Activated T-helper 2 cell treated with anti-CD3 and anti-CD28 coated beads, Interferon-gamma antibody, Interleukin-2, Interleukin-4, amounts not matched to agents 10 μg/mL and 5 μg/mL and 100 μg/mL, durations not matched to agents 14 hours and 24 hours and 36 hours (primary cell): Measurements from ENCODE around the gene TMTC3. TPM values are rescaled to one million over a fixed set of nuclear protein-coding genes. Genes with fewer than 3 reads are reported as not detected.

Source experiments
- DNase-seq: peaks from one replicate; pipeline ENCODE4 v3.0.0; 2021; ENCODE audit warnings: low spot score
- H3K27ac Mint-ChIP-seq: one replicate; pipeline ENCODE4 v1.8.0; 2021; ENCODE audit warnings: mixed read lengths
- H3K27me3 Mint-ChIP-seq: one replicate; pipeline ENCODE4 v1.8.0; 2021; ENCODE audit warnings: low read depth, mixed read lengths
- H3K36me3 Mint-ChIP-seq: one replicate; pipeline ENCODE4 v1.8.0; 2021; ENCODE audit warnings: low read depth, mixed read lengths
- H3K4me1 Mint-ChIP-seq: one replicate; pipeline ENCODE4 v1.8.0; 2021; ENCODE audit warnings: low read depth, mixed read lengths
- H3K4me3 Mint-ChIP-seq: one replicate; pipeline ENCODE4 v1.8.0; 2021; ENCODE audit warnings: low read depth, mild to moderate bottlenecking, moderate library complexity, mixed read lengths
- H3K9me3 Mint-ChIP-seq: one replicate; pipeline ENCODE4 v1.8.0; 2021; ENCODE audit warnings: mixed read lengths
- intact Hi-C: fragments of 100-400 bp; cut with micrococcal nuclease; formaldehyde crosslinking; loops from one replicate; pipeline ENCODE4 v1.15.1; 2023
- total RNA-seq: library from RNA; stranded (reverse); gene quantifications from 2 replicates; pipeline ENCODE4 v1.2.3, GENCODE V29; 2022

The TMTC3 gene
- total RNA-seq, 1 donor from 2014 or later = 7.2 TPM

DNA sequence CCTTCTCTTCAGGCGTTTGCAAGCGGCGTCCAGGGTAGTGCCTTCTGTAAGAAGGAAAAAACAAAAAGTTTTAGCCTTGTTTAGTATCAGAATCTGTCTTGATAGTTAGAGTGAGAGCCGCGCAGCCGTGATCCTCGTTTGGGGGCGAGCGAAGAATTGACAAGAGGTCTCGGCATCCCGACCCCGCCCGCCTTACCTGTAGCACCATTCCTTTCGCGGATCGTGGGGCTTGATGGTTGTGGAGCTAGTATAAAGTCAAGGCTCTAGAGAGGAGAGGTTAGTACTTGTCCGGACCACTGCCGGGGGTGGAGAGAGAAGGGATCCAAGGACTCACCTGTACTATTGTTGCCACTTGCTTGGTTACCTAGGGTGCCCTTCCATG is 494 bp downstream of the TMTC3 start:
- Mint-ChIP-seq H3K27ac (peak overlapping the region; percentile 91), H3K27me3 (no peaks in the 10 kb centered on the region), H3K4me3 (peak overlapping the region; percentile 94), H3K9me3 (no peaks in the 10 kb centered on the region), H3K4me1 (peaks cover 34% of the 10 kb centered on the region), H3K36me3 (peaks cover 30% of the 10 kb centered on the region)
- intact Hi-C loops = loop anchor here (1.0 to 10.0 kb wide), 8 partner anchors 93 to 1567 kb away; a partner anchor contains a TSS
- DNase-seq = peak; percentile 17

DNA sequence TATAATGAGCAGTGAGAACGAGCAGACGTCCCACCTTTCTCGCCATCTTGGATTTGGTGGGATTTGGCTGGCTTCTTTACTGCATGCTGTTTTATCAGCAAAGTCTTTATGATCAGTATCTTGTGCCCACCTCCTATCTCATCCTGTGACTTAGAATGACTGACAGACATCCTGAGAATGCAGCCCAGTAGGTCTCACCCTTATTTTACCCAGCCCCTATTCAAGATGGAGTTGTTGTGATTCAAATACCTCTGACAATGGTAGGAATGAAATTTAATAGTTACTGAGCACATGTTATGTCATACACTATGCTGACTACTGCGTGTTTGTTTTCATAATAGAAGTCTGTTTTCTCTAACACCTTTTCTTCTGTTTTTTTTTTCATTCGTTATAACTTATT is 1.9 kb downstream of the TMTC3 start:
- intact Hi-C loops = loop anchor here (10.0 kb wide), 1 partner anchor 871 kb away; no protein-coding TSS in a partner anchor
- Mint-ChIP-seq H3K27me3 (no peaks in the 10 kb centered on the region), H3K27ac (no peak overlapping the region), H3K36me3 (peaks cover 22% of the 10 kb centered on the region), H3K4me1 (peaks cover 35% of the 10 kb centered on the region), H3K9me3 (no peaks in the 10 kb centered on the region), H3K4me3 (no peak overlapping the region)
- DNase-seq = no peak

DNA sequence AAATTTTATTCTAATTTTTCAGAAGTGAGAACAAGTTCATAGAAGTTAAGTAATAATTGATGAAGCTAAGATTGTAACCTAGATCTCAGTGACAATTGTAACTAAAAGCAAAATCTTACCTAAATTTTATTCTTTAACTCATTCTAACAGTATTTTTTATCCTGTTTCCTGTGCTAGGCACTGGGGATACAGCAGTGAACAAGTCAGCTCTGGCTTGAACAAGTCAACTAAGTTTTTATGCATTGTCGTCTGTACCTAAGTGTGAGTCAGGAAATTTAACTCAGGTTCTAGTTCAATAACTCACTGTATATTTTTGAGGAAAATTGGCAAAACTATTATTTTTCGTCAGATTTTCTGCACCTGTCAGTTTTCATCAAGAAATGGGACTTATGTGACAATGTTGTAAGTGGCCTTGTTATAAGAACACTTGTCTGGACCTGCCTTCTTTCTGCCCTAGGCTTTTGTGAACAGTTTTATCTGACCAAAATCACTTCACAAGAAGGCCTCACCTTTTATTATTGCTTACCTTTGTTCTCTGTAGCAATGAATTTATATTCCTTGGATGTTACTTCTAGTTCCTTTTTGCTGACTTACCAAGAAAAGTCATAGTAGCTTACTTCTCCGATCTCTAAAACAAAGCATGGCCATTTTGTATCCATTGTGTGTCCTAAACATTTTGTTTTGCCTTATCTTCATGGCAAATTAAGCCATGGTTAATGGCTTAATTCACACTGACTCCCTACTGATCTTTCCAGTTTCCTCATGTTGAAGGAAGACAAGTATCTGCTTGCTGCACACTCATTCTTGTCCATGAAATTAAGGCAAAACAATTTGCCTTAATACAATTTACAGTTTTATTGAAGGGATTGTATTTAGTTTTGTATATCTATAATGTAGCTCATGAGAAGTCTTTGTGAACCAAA is 2.7 kb downstream of the TMTC3 start:
- Mint-ChIP-seq H3K4me3 (no peak overlapping the region), H3K27me3 (no peaks in the 10 kb centered on the region), H3K36me3 (peaks cover 20% of the 10 kb centered on the region), H3K9me3 (no peaks in the 10 kb centered on the region), H3K27ac (no peak overlapping the region), H3K4me1 (peaks cover 35% of the 10 kb centered on the region)
- DNase-seq = no peak
- intact Hi-C loops = loop anchor here (10.0 kb wide), 1 partner anchor 870 kb away; no protein-coding TSS in a partner anchor

DNA sequence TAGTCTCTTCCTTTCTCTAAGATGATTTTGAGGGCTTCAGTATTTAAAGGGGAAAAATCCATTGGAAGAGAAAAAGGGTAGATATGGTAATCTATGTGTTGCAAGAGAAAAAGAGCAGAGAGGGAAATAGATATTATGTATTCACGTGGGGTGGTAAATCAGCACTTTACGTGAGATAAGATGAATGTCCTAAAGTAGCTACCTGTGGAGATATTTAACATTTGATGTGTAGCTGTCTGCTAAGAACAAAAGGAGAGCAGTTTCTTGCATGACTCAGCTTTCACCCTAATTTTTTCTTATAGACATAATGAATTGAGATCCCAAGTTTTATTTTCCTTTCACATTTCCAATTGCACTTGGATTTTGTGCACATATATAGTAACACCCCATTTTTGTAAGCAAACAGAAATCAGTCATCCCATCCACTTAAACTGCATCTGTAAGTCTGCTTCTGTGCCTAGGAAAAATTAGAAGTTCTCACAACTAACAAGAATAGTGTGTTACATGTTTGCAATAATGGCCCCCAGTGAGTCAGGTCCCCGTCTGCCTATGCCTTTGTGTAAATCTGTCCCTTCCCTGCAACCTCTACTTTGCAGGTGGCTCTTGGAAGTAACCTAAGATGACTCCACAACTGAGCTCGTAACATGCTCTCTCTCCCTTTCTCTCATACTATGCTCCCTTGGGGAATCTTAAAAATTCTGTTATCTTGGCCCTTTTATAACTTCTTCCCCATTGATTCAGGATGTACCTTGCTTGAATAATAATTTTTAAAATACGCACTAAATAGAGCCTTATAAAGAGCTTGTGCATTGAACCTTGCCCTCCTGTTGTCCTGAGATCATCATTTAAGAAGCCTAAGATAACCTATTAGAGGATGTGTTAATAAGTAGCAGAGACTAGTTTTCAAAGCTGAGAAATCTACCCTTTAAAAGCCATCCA is 3.7 kb downstream of the TMTC3 start:
- Mint-ChIP-seq H3K4me3 (no peak overlapping the region), H3K4me1 (peaks cover 33% of the 10 kb centered on the region), H3K27ac (no peak overlapping the region), H3K36me3 (peaks cover 15% of the 10 kb centered on the region), H3K27me3 (no peaks in the 10 kb centered on the region), H3K9me3 (no peaks in the 10 kb centered on the region)
- no peak for DNase-seq
- intact Hi-C loops = loop anchor here (10.0 kb wide), 1 partner anchor 869 kb away; no protein-coding TSS in a partner anchor

DNA sequence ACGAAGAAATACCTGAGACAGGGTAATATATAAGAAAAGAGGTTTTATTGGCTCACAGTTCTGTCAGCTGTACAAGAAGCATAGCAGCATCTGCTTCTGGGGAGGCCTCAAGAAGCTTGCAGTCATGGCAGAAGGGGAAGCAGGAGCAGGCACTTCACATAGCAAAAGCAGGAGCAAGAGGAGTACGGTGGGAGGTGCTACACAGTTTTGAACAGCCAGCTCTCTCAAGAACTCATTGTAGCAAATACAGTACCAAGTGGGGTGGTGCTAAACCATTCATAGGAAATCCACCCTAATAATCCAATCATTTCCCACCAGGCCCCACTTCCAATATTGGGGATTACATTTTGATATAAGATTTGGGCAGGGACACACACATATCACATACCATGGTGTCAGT is 8.0 kb downstream of the TMTC3 start:
- no peak overlapping the region for H3K4me3 Mint-ChIP-seq
- no peak overlapping the region for H3K27ac Mint-ChIP-seq
- H3K4me1 Mint-ChIP-seq = peaks cover 20% of the 10 kb centered on the region
- no peaks in the 10 kb centered on the region for H3K9me3 Mint-ChIP-seq
- peaks cover 16% of the 10 kb centered on the region for H3K36me3 Mint-ChIP-seq
- H3K27me3 Mint-ChIP-seq = no peaks in the 10 kb centered on the region
- intact Hi-C loops = loop anchor here (10.0 kb wide), 1 partner anchor 425 kb away; no protein-coding TSS in a partner anchor
- DNase-seq = no peak

DNA sequence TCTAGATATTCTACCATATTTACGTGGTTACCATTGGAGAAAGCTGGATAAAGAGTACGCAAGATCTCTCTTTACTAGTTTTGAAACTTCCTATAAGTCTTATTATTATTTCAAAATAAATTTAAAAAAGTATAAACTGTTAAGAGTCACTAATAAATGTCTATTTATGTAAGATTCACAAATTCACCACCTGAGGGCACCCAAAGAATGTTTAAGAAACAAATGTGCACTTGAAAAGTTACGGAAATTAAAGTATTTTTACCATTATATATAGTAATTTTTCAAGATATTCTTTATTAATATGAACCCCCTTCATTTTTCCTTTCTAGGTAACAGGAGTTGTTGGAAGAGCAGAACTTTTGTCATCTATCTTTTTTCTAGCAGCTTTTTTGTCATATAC is 11.9 kb downstream of the TMTC3 start:
- no peaks in the 10 kb centered on the region for H3K9me3 Mint-ChIP-seq
- intact Hi-C loops = loop anchor here (1.0 to 10.0 kb wide), 2 partner anchors 133 to 421 kb away; no protein-coding TSS in a partner anchor
- peaks cover 11% of the 10 kb centered on the region for H3K4me1 Mint-ChIP-seq
- H3K27ac Mint-ChIP-seq = no peak overlapping the region
- no peak overlapping the region for H3K4me3 Mint-ChIP-seq
- peaks cover 17% of the 10 kb centered on the region for H3K36me3 Mint-ChIP-seq
- H3K27me3 Mint-ChIP-seq = no peaks in the 10 kb centered on the region
- no peak for DNase-seq

DNA sequence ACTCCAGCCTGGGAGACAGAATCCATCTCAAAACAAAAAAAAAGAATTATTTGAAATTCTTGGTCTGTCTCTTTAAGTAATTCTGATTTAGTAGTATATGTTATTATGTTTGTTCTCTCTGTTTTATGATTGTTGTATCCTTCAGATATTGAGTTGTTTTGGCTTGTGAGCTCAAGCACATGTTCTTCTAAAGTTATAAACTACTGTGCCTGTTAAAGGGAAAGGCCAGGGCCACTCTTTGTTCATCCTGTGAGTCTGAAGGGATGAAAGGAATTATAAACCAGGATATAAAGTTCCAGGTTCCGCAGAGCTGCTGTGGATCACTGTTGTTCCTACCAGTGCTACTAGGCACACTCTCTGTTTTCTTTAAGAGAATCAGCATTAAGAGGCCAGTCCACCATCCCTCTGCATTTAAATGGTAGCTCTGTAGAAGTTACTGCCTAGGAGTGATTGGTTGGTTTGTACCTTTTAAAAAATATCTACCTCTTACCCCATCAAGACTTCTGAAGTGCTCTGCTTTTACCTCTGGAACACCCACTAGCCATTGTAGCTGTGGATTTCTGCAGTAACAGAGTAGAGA is 14.1 kb downstream of the TMTC3 start:
- no peak overlapping the region for H3K27ac Mint-ChIP-seq
- no peaks in the 10 kb centered on the region for H3K27me3 Mint-ChIP-seq
- H3K9me3 Mint-ChIP-seq = no peaks in the 10 kb centered on the region
- no peak for DNase-seq
- H3K4me3 Mint-ChIP-seq = no peak overlapping the region
- intact Hi-C loops = loop anchor here (5.0 to 10.0 kb wide), 2 partner anchors 81 to 419 kb away; no protein-coding TSS in a partner anchor
- H3K4me1 Mint-ChIP-seq = peaks cover 11% of the 10 kb centered on the region
- peaks cover 19% of the 10 kb centered on the region for H3K36me3 Mint-ChIP-seq

DNA sequence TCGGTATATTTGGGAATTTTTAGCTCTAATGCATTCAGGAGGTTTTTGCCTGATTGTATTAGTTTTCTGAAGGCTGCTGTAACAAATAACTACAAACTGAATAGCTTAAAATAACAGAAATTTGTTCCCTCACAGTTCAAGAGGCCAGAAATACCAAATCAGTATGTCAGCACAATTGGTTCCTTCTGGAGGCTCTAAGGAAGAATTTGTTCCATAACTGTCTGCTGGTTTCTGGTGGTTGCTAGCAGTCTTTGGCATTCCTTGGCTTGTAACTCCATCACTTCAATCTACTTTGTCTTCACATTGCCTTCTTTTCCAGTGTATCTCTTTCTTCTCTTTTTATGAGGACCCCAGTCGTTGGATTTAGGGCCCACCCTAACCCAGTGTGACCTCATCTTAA is 21.3 kb downstream of the TMTC3 start:
- H3K4me1 Mint-ChIP-seq = peaks cover 4% of the 10 kb centered on the region
- no peak overlapping the region for H3K4me3 Mint-ChIP-seq
- H3K9me3 Mint-ChIP-seq = no peaks in the 10 kb centered on the region
- no peak overlapping the region for H3K27ac Mint-ChIP-seq
- no peak for DNase-seq
- intact Hi-C loops = no loop called here
- H3K27me3 Mint-ChIP-seq = no peaks in the 10 kb centered on the region
- H3K36me3 Mint-ChIP-seq = peaks cover 55% of the 10 kb centered on the region

DNA sequence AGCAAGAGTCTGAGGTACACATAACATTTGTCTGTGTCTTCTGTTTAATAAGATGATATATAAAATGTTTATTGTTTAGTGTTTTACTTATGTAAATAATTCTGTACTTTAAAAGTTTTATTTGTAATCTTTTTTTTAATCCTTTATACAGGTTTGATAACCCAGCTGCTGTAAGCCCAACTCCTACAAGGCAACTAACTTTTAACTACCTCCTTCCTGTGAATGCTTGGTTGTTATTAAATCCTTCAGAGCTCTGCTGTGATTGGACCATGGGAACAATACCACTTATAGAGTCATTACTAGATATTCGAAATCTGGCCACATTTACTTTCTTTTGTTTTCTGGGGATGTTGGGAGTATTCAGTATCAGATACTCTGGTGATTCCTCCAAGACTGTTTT is 24.1 kb downstream of the TMTC3 start:
- Mint-ChIP-seq H3K27me3 (no peaks in the 10 kb centered on the region), H3K27ac (no peak overlapping the region), H3K9me3 (no peaks in the 10 kb centered on the region), H3K4me3 (no peak overlapping the region), H3K4me1 (peaks cover 4% of the 10 kb centered on the region), H3K36me3 (peaks cover 64% of the 10 kb centered on the region)
- DNase-seq = no peak
- intact Hi-C loops = no loop called here

DNA sequence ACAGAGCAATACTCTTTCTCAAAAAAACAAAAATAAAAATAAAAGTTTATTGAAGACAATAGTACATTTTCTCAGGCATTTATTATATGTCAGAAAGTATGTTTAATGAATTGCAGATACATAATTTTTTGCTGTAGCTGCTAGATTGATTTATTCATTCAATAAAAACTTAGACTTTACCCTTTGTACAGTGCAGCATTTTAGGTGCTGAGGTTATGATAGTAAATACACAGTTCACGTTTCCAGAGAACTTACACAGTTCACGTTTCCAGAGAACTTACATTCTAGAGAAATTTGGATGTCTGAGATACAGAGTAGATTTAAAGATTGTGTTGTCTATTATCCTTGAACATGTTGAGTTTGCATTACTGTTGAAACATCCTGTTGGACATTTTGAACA is 25.3 kb downstream of the TMTC3 start:
- Mint-ChIP-seq H3K27ac (no peak overlapping the region), H3K36me3 (peaks cover 61% of the 10 kb centered on the region), H3K4me3 (no peak overlapping the region), H3K4me1 (peaks cover 4% of the 10 kb centered on the region), H3K27me3 (no peaks in the 10 kb centered on the region), H3K9me3 (no peaks in the 10 kb centered on the region)
- no peak for DNase-seq
- intact Hi-C loops = no loop called here

DNA sequence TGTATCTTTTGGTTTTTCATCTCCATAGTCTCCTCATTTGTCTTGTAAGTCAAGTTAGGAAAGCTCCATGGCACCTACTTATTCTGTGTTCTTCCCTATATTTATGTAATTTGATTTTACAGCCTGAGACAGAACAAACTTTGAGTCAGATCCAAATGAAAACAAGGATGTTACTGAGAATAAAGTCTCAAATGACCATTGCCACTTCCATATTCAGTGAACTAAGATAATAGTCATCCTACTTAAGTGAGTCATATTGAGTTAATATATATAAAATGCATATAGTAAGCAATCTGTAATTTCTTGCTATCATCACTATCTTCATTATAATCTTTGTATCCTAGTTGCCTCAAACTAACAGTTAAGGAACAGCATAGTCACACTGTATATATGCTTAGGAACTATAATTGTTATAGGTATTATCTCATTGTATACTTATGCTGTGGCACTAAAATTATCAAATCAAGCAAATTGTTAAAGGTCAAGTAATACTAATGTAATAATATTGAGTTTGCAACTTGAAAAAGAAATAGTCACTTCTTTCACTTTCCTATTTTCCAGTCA is 30.8 kb downstream of the TMTC3 start:
- Mint-ChIP-seq H3K27ac (no peak overlapping the region), H3K4me3 (no peak overlapping the region), H3K36me3 (peaks cover 62% of the 10 kb centered on the region), H3K27me3 (no peaks in the 10 kb centered on the region), H3K9me3 (no peaks in the 10 kb centered on the region), H3K4me1 (peaks cover 9% of the 10 kb centered on the region)
- intact Hi-C loops = no loop called here
- DNase-seq = no peak

DNA sequence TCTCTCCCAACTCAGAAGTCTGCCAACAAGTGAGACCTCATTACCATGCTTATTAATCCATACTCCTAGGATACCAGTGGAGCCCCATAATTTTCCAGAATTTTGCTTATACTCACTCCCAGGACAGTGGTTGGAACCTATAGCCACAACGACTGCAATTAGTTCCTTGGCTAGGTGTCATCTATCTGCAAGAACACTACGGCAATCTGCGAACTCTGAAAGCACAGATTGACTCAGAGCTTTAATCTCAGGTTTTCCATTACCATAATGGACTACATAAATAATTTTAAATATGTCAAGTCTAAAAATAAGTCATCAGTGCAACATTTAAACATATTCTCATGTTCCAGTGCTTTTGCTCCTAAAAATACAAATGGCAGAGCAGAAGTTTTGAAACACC is 33.4 kb downstream of the TMTC3 start:
- Mint-ChIP-seq H3K27me3 (no peaks in the 10 kb centered on the region), H3K4me1 (peaks cover 9% of the 10 kb centered on the region), H3K27ac (no peak overlapping the region), H3K36me3 (peaks cover 55% of the 10 kb centered on the region), H3K4me3 (no peak overlapping the region), H3K9me3 (no peaks in the 10 kb centered on the region)
- DNase-seq = no peak
- intact Hi-C loops = no loop called here
